Measurements from ENCODE around the gene INPP5B. TPM values are rescaled to one million over a fixed set of nuclear protein-coding genes. Genes with fewer than 3 reads are reported as not detected.

INPP5B gene
- total and polyA plus RNA-seq, 7 donors: 5.1 to 34.1 (median 29.0) TPM

- Histone ChIP-seq H3K4me1 (peaks cover 0 to 22% (median 14%) of the 10 kb centered on the region in 4 donors), H3K9me3 (no peaks in the 10 kb centered on the region), H3K36me3 (peaks cover 0 to 11% (median 5%) of the 10 kb centered on the region in 4 donors), H3K27me3 (no peaks in the 10 kb centered on the region), H3K27ac (peak overlapping the region in 3 of 4 donors; percentile 27 to 32 (median 27)), H3K4me3 (no peak overlapping the region)
- intact Hi-C loops (cut with DNase I): no loop called here
- 63 to 76% methylated on average over 13 of the region's 13 CpGs for WGBS, 2 donors
- no peak for DNase-seq
- TF ChIP-seq POLR2AphosphoS5 (IDR thresholded peaks at IDR 0.05) (no peak), CTCF (IDR thresholded peaks at IDR 0.05) (no peak), POLR2A (IDR thresholded peaks at IDR 0.05) (no peak)
These were observed 20.6 kb downstream of the INPP5B start for GRCh38 chr1:37926038-37926924.

- WGBS, 2 donors: 57 to 82% methylated on average over 4 of the region's 4 CpGs
- TF ChIP-seq POLR2A (IDR thresholded peaks at IDR 0.05) (no peak), EP300 (IDR thresholded peaks at IDR 0.05) (no peak), CTCF (IDR thresholded peaks at IDR 0.05) (no peak), POLR2AphosphoS5 (IDR thresholded peaks at IDR 0.05) (no peak)
- no peak for DNase-seq
- Histone ChIP-seq H3K36me3 (peaks cover 0 to 11% (median 5%) of the 10 kb centered on the region in 4 donors), H3K4me3 (no peak overlapping the region), H3K9me3 (no peaks in the 10 kb centered on the region), H3K27me3 (no peaks in the 10 kb centered on the region), H3K27ac (peak overlapping the region in 2 of 4 donors; percentile 27 to 32), H3K4me1 (peaks cover 0 to 13% (median 6%) of the 10 kb centered on the region in 4 donors)
- intact Hi-C loops (cut with DNase I): no loop called here
These were observed 21.5 kb downstream of the INPP5B start for GRCh38 chr1:37925316-37925715.

- TF ChIP-seq CTCF (IDR thresholded peaks at IDR 0.05): no peak
These were observed 23.3 kb downstream of the INPP5B start for GRCh38 chr1:37923551-37923889.

GRCh38 chr1:37922767-37923550 lies 23.9 kb downstream of the INPP5B start:
- Histone ChIP-seq H3K27ac (no peak overlapping the region), H3K4me1 (peaks cover 0 to 12% (median 6%) of the 10 kb centered on the region in 4 donors)
- WGBS, 2 donors: 62 to 75% methylated on average over 4 of the region's 4 CpGs

More at GRCh38 chr1:37923551-37923889, 23.3 kb downstream of the INPP5B start:
- H3K27me3 ChIP-seq: no peaks in the 10 kb centered on the region
- no peak overlapping the region for H3K27ac ChIP-seq
- H3K36me3 ChIP-seq: peaks cover 0 to 14% (median 4%) of the 10 kb centered on the region in 4 donors
- H3K4me3 ChIP-seq: no peak overlapping the region
- intact Hi-C loops (cut with DNase I): no loop called here
- H3K4me1 ChIP-seq: peaks cover 0 to 12% (median 6%) of the 10 kb centered on the region in 4 donors
- 90 to 97% methylated on average over 3 of the region's 3 CpGs for WGBS, 2 donors
- no peak for DNase-seq
- no peaks in the 10 kb centered on the region for H3K9me3 ChIP-seq

More at GRCh38 chr1:37922767-37923550, 23.9 kb downstream of the INPP5B start:
- TF ChIP-seq POLR2AphosphoS5 (IDR thresholded peaks at IDR 0.05) (no peak), CTCF (IDR thresholded peaks at IDR 0.05) (no peak), EP300 (IDR thresholded peaks at IDR 0.05) (no peak), POLR2A (IDR thresholded peaks at IDR 0.05) (no peak)
- no peak for DNase-seq
- intact Hi-C loops (cut with DNase I): no loop called here
- H3K4me3 ChIP-seq: no peak overlapping the region
- H3K36me3 ChIP-seq: peaks cover 0 to 16% (median 4%) of the 10 kb centered on the region in 4 donors
- no peaks in the 10 kb centered on the region for H3K9me3 ChIP-seq
- no peaks in the 10 kb centered on the region for H3K27me3 ChIP-seq
